Neural progenitor cell (in vitro differentiated cells): Measurements from ENCODE around the gene ANAPC10. TPM values are rescaled to one million over a fixed set of nuclear protein-coding genes. Genes with fewer than 3 reads are reported as not detected.

Experiments
- DNase-seq: peaks from one replicate; pipeline ENCODE4 v3.0.0-alpha.2; 2016; ENCODE audit warnings: low spot score
- H2AFZ ChIP-seq: fragments of 200-600 bp; sonication (generic); replicated peaks from 2 replicates; pipeline ENCODE4 v1.6.1; 2016; ENCODE audit warnings: antibody characterized with exemption
- H3F3A ChIP-seq: fragments of 200-600 bp; sonication (generic); 2 replicates; pipeline ENCODE4 v1.6.1; 2016; ENCODE audit warnings: antibody characterized with exemption, low read depth
- H3K27ac ChIP-seq: fragments of 200-600 bp; sonication (generic); 2 replicates; pipeline ENCODE4 v1.5.1; 2016; ENCODE audit warnings: mild to moderate bottlenecking
- H3K27me3 ChIP-seq: fragments of 200-600 bp; sonication (generic); 2 replicates; pipeline ENCODE4 v1.6.1; 2016; ENCODE audit warnings: mild to moderate bottlenecking, moderate library complexity
- H3K36me3 ChIP-seq: fragments of 200-600 bp; sonication (generic); 2 replicates; pipeline ENCODE4 v1.5.1; 2016
- H3K4me1 ChIP-seq: fragments of 200-600 bp; sonication (generic); 2 replicates; pipeline ENCODE4 v1.6.1; 2016; ENCODE audit warnings: mixed run types
- H3K4me2 ChIP-seq: fragments of 200-600 bp; sonication (generic); 2 replicates; pipeline ENCODE4 v1.6.1; 2016
- H3K4me3 ChIP-seq: fragments of 200-600 bp; sonication (generic); 2 replicates; pipeline ENCODE4 v1.5.1; 2016
- H3K79me2 ChIP-seq: fragments of 200-600 bp; sonication (generic); 2 replicates; pipeline ENCODE4 v1.6.1; 2016; ENCODE audit warnings: low read depth
- H3K9ac ChIP-seq: fragments of 200-600 bp; sonication (generic); 2 replicates; pipeline ENCODE4 v1.6.1; 2016
- H3K9me3 ChIP-seq: fragments of 200-600 bp; sonication (generic); 2 replicates; pipeline ENCODE4 v1.5.1; 2016; ENCODE audit warnings: low read depth
- H4K20me1 ChIP-seq: fragments of 200-600 bp; sonication (generic); 2 replicates; pipeline ENCODE4 v1.6.1; 2016; ENCODE audit warnings: low read depth
- H3K27ac Mint-ChIP-seq: 3 replicates; pipeline ENCODE4 v1.8.0; 2021; ENCODE audit warnings: mixed read lengths
- H3K27me3 Mint-ChIP-seq: 2 replicates; pipeline ENCODE4 v1.8.0; 2022; ENCODE audit warnings: low read depth, mild to moderate bottlenecking, inconsistent platforms, moderate library complexity, mixed read lengths; ENCODE audit not compliant: insufficient read depth
- H3K36me3 Mint-ChIP-seq: 3 replicates; pipeline ENCODE4 v1.8.0; 2021; ENCODE audit warnings: mixed read lengths
- H3K4me1 Mint-ChIP-seq: 3 replicates; pipeline ENCODE4 v1.8.0; 2021; ENCODE audit warnings: mixed read lengths
- H3K4me3 Mint-ChIP-seq: 3 replicates; pipeline ENCODE4 v1.8.0; 2021; ENCODE audit warnings: mild to moderate bottlenecking, moderate library complexity, mixed read lengths
- H3K9me3 Mint-ChIP-seq: 3 replicates; pipeline ENCODE4 v1.8.0; 2020; ENCODE audit warnings: mixed read lengths
- CTCF ChIP-seq: fragments of 200-600 bp; sonication (generic); IDR thresholded peaks from 2 replicates; pipeline ENCODE4 v1.5.1; 2017; ENCODE audit warnings: antibody characterized with exemption, mild to moderate bottlenecking
- EZH2 ChIP-seq: fragments of 200-600 bp; sonication (generic); IDR thresholded peaks from 2 replicates; pipeline ENCODE4 v1.6.1; 2017; ENCODE audit warnings: antibody characterized with exemption, mild to moderate bottlenecking, moderate library complexity
- EZH2phosphoT487 ChIP-seq: fragments of 200-600 bp; sonication (generic); IDR thresholded peaks from 2 replicates; pipeline ENCODE4 v1.6.1; 2017; ENCODE audit warnings: antibody characterized with exemption
- total RNA-seq: library from RNA; depleted of rRNA; stranded (reverse); fragments of >200 nt; gene quantifications from 2 replicates; pipeline ENCODE4 v1.2.3, GENCODE V29; 2015; ENCODE audit warnings: low replicate concordance

ANAPC10 gene
- total RNA-seq, 1 donor from 2014 or later, result 48.4 TPM

- H3K27ac ChIP-seq, result no peak overlapping the region
- H3K79me2 ChIP-seq, result peaks cover 76% of the 10 kb centered on the region
- no peak for DNase-seq
- H3K4me3 Mint-ChIP-seq, result no peak overlapping the region
- H3K27me3 ChIP-seq, result no peaks in the 10 kb centered on the region
- peaks cover 17% of the 10 kb centered on the region for H3K4me1 ChIP-seq
- no peaks in the 10 kb centered on the region for H4K20me1 ChIP-seq
- H3K9me3 Mint-ChIP-seq, result no peaks in the 10 kb centered on the region
- no peak overlapping the region for H3K27ac Mint-ChIP-seq
- H3K4me2 ChIP-seq, result no peak overlapping the region
- H3K9ac ChIP-seq, result no peak overlapping the region
- H3K9me3 ChIP-seq, result no peaks in the 10 kb centered on the region
- no peaks in the 10 kb centered on the region for H3F3A ChIP-seq
- no peak overlapping the region for H2AFZ ChIP-seq
- H3K4me3 ChIP-seq, result no peak overlapping the region
- H3K27me3 Mint-ChIP-seq, result no peaks in the 10 kb centered on the region
- TF ChIP-seq EZH2 (no peak), CTCF (no peak), EZH2phosphoT487 (no peak)
- peaks cover 5% of the 10 kb centered on the region for H3K36me3 Mint-ChIP-seq
- peaks cover 13% of the 10 kb centered on the region for H3K4me1 Mint-ChIP-seq
- H3K36me3 ChIP-seq, result peaks cover 24% of the 10 kb centered on the region
Measured at GRCh38 chr4:145103496-145103895, 5.5 kb upstream of the ANAPC10 start.

GRCh38 chr4:145102619-145103018 lies 4.6 kb upstream of the ANAPC10 start:
- H3K79me2 ChIP-seq, result peaks cover 82% of the 10 kb centered on the region

GRCh38 chr4:145101091-145101490 lies 3.1 kb upstream of the ANAPC10 start:
- Histone ChIP-seq H3K4me2 (no peak overlapping the region), H2AFZ (no peak overlapping the region), H3K9me3 (no peaks in the 10 kb centered on the region), H3K4me1 (peaks cover 17% of the 10 kb centered on the region), H3K79me2 (peaks cover 97% of the 10 kb centered on the region), H3F3A (peaks cover 8% of the 10 kb centered on the region), H3K27me3 (no peaks in the 10 kb centered on the region), H3K4me3 (no peak overlapping the region), H3K27ac (no peak overlapping the region), H3K9ac (no peak overlapping the region), H3K36me3 (peaks cover 6% of the 10 kb centered on the region), H4K20me1 (no peaks in the 10 kb centered on the region)
- peaks cover 18% of the 10 kb centered on the region for H3K4me1 Mint-ChIP-seq
- no peak for DNase-seq
- H3K27ac Mint-ChIP-seq, result no peak overlapping the region
- TF ChIP-seq CTCF (no peak), EZH2phosphoT487 (no peak), EZH2 (no peak)
- no peaks in the 10 kb centered on the region for H3K9me3 Mint-ChIP-seq
- H3K27me3 Mint-ChIP-seq, result no peaks in the 10 kb centered on the region
- H3K36me3 Mint-ChIP-seq, result peaks cover 2% of the 10 kb centered on the region
- H3K4me3 Mint-ChIP-seq, result no peak overlapping the region

More at GRCh38 chr4:145102619-145103018, 4.6 kb upstream of the ANAPC10 start:
- TF ChIP-seq EZH2 (no peak), EZH2phosphoT487 (no peak), CTCF (no peak)
- Histone ChIP-seq H3K36me3 (peaks cover 17% of the 10 kb centered on the region), H3K27ac (no peak overlapping the region), H3K4me1 (peaks cover 17% of the 10 kb centered on the region), H3K4me2 (no peak overlapping the region), H3K27me3 (no peaks in the 10 kb centered on the region), H2AFZ (no peak overlapping the region), H3K4me3 (no peak overlapping the region), H3F3A (peaks cover 3% of the 10 kb centered on the region), H4K20me1 (no peaks in the 10 kb centered on the region), H3K9ac (no peak overlapping the region), H3K9me3 (no peaks in the 10 kb centered on the region)
- no peak overlapping the region for H3K4me3 Mint-ChIP-seq
- H3K36me3 Mint-ChIP-seq, result peaks cover 4% of the 10 kb centered on the region
- no peak overlapping the region for H3K27ac Mint-ChIP-seq
- H3K4me1 Mint-ChIP-seq, result peaks cover 13% of the 10 kb centered on the region
- no peak for DNase-seq
- H3K9me3 Mint-ChIP-seq, result no peaks in the 10 kb centered on the region
- no peaks in the 10 kb centered on the region for H3K27me3 Mint-ChIP-seq
